Caco-2 (cell line): ENCODE results near the gene FRMD4A. TPM values are rescaled to one million over a fixed set of nuclear protein-coding genes. Genes with fewer than 3 reads are reported as not detected.

Source experiments
- BruUV-seq: library from RNA; stranded (reverse); fragments of 400-500 nt; replicated peaks from 2 replicates; lab custom pipeline; 2021; lab: Mats Ljungman, UMichigan
- CTCF ChIA-PET: fragments of 300-600 bp; sonication (Branson Sonifier 250); formaldehyde crosslinking; loops from one replicate; lab custom pipeline; 2022; ENCODE audit warnings: antibody characterized with exemption; lab: Charles Lee
- POLR2A ChIA-PET: fragments of 300-600 bp; sonication (Branson Sonifier 250); formaldehyde crosslinking; loops from one replicate; lab custom pipeline; 2022; ENCODE audit warnings: antibody characterized with exemption; lab: Charles Lee
- DNase-seq, 2 experiments: peaks; one replicate each; pipeline versions ENCODE4 v3.0.0 to v3.0.0-alpha.2; 2020 to 2022
- H3K27me3 ChIP-seq: replicated peaks from 2 replicates; pipeline ENCODE4 v1.6.0; 2011; ENCODE audit warnings: low read length; ENCODE audit not compliant: control insufficient read depth, insufficient read depth
- H3K36me3 ChIP-seq: 2 replicates; pipeline ENCODE4 v1.5.1; 2011; ENCODE audit warnings: low read length; ENCODE audit not compliant: control insufficient read depth, insufficient read depth
- H3K4me1 ChIP-seq: fragments of 250-450 bp; sonication (Bioruptor Pico); 2 replicates; pipeline ENCODE4 v1.5.1; 2020; ENCODE audit warnings: mild to moderate bottlenecking
- H3K4me3 ChIP-seq: 2 replicates; pipeline ENCODE4 v1.5.1; 2011; ENCODE audit warnings: low read depth, mild to moderate bottlenecking, control low read depth, low read length
- H3K9me3 ChIP-seq: fragments of 250-450 bp; sonication (Bioruptor Pico); 2 replicates; pipeline ENCODE4 v1.5.1; 2020; ENCODE audit warnings: mild to moderate bottlenecking, moderate library complexity
- H3K27ac Mint-ChIP-seq: one replicate; pipeline ENCODE4 v1.8.0; 2022; ENCODE audit warnings: mixed read lengths; ENCODE audit not compliant: unreplicated experiment
- H3K27me3 Mint-ChIP-seq: one replicate; pipeline ENCODE4 v1.8.0; 2022; ENCODE audit warnings: mixed read lengths; ENCODE audit not compliant: insufficient read depth, unreplicated experiment
- H3K36me3 Mint-ChIP-seq: one replicate; pipeline ENCODE4 v1.8.0; 2022; ENCODE audit warnings: mild to moderate bottlenecking, mixed read lengths; ENCODE audit not compliant: insufficient read depth, unreplicated experiment
- H3K4me1 Mint-ChIP-seq: one replicate; pipeline ENCODE4 v1.8.0; 2022; ENCODE audit warnings: low read depth, mixed read lengths; ENCODE audit not compliant: unreplicated experiment
- H3K4me3 Mint-ChIP-seq: one replicate; pipeline ENCODE4 v1.8.0; 2022; ENCODE audit warnings: mild to moderate bottlenecking, moderate library complexity, mixed read lengths; ENCODE audit not compliant: unreplicated experiment
- H3K9me3 Mint-ChIP-seq: one replicate; pipeline ENCODE4 v1.8.0; 2022; ENCODE audit warnings: mixed read lengths; ENCODE audit not compliant: unreplicated experiment
- intact Hi-C: fragments of 100-400 bp; cut with micrococcal nuclease; formaldehyde crosslinking; loops from one replicate; pipeline ENCODE4 v1.10.0; 2022; ENCODE audit not compliant: unreplicated experiment
- total RNA-seq: library from RNA; stranded (reverse); gene quantifications from 2 replicates; pipeline ENCODE4 v1.2.3, GENCODE V29; 2022
- TF ChIP-seq, protein P1 (sequence below), 2 experiments: fragments of 200-600 bp in 1 of 2; IDR thresholded peaks; 1 replicate in 1 of 2; 2 replicates in 1 of 2; pipeline versions ENCODE4 v1.5.1 to v1.8.0; 2011 to 2022; ENCODE audit warnings: antibody characterized with exemption in 1 of 2, control low read depth in 1 of 2, inconsistent platforms in 1 of 2, low read depth in 1 of 2, low read length in 1 of 2, mild to moderate bottlenecking in 1 of 2, moderate library complexity in 1 of 2; ENCODE audit not compliant: insufficient read depth in 1 of 2, severe bottlenecking in 1 of 2, unreplicated experiment in 1 of 2

FRMD4A gene
- total RNA-seq, 1 experiment from 2014 or later = 52.1 TPM

DNA sequence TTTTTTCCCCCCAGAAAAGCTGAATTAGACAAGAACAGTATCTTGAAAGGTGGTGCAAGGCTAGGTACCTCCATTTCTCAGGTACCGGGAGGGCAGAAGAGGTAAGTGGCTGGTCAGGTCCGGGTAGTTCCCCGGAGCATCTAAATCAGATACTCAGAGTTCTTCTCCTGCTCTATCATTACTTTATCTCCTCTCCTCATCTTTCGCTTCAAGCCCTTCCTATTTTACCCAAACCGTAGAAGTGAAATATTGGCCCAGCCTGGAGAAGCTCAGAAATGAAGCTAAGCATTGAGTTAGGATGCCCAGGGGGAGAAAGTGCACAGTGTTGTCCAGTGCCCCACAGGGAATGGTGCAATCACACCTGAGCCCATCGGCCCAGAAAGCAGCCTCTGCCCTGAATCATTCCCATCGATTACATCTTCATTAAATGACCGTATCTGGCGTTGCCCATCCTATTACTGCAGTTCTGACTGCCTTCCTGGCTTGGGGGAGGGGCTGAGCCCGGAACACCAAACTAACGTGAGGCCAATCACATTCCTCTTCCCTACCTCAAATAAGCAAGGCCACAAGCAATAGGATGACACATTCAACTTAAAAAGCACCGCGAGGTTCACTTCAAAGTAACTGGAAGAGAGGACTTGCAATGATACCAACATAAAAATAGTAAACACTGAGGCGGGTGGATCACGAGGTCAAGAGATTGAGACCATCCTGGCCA, 627.5 kb downstream of the FRMD4A start:
- ChIA-PET POLR2A (no interaction called here), CTCF (no interaction called here)
- H3K36me3 Mint-ChIP-seq = peaks cover 57% of the 10 kb centered on the region
- no peak overlapping the region for H3K4me3 ChIP-seq
- no peaks in the 10 kb centered on the region for H3K27me3 ChIP-seq
- no peak for DNase-seq
- no peaks in the 10 kb centered on the region for H3K27me3 Mint-ChIP-seq
- no TSS peak for BruUV-seq
- TF ChIP-seq, protein P1, sequence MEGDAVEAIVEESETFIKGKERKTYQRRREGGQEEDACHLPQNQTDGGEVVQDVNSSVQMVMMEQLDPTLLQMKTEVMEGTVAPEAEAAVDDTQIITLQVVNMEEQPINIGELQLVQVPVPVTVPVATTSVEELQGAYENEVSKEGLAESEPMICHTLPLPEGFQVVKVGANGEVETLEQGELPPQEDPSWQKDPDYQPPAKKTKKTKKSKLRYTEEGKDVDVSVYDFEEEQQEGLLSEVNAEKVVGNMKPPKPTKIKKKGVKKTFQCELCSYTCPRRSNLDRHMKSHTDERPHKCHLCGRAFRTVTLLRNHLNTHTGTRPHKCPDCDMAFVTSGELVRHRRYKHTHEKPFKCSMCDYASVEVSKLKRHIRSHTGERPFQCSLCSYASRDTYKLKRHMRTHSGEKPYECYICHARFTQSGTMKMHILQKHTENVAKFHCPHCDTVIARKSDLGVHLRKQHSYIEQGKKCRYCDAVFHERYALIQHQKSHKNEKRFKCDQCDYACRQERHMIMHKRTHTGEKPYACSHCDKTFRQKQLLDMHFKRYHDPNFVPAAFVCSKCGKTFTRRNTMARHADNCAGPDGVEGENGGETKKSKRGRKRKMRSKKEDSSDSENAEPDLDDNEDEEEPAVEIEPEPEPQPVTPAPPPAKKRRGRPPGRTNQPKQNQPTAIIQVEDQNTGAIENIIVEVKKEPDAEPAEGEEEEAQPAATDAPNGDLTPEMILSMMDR (IDR thresholded peaks at IDR 0.05; ENCODE audit: insufficient read depth in 1 of 2, low read depth in 1 of 2, low read length in 1 of 2, severe bottlenecking in 1 of 2, unreplicated experiment in 1 of 2) = no peak
- H3K36me3 ChIP-seq = peaks cover 3% of the 10 kb centered on the region; the same call in 1 of the 2 replicates
- no peaks in the 10 kb centered on the region for H3K9me3 Mint-ChIP-seq
- H3K9me3 ChIP-seq = no peaks in the 10 kb centered on the region
- H3K27ac Mint-ChIP-seq = peak overlapping the region; percentile 63
- intact Hi-C loops = no loop called here
- H3K4me1 ChIP-seq = peaks cover 40% of the 10 kb centered on the region
- peak overlapping the region; percentile 17 for H3K4me3 Mint-ChIP-seq
- peaks cover 44% of the 10 kb centered on the region for H3K4me1 Mint-ChIP-seq

DNA sequence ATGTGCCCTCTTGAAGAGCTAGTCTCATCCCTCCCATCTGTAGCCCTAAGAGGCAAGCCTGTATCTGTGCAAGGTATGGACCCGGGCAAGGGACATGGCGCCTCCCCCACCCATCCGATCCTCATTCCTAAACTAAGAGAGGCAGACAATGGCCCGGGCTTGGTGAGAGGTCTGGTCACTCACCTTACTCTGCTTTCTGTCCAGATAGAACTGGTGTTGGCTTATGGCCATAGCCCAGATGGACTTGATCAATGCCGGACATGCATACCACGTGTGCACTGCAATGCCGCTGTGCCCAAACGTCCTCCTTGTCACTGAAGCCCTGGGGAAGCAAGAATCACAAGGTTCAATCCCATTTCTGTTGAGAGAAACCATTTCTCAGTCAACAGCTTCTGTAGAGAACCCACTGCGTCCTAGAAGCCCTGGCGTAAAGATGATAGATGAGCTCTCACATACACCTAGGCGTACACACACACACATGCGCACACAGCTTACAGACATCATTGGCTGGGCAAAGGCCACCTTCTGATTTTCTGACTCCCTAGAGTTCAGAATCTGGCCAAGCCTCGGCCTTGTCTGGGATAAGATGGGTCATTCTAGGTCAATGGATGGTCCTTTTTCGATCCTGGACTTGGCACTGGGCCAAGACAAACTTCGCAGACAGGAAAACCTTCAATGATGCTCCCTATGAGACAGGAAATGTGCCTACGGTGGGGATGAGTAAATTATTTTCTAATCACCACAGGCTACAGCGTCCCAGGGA, 629.4 kb downstream of the FRMD4A start:
- Mint-ChIP-seq H3K4me1 (peaks cover 51% of the 10 kb centered on the region), H3K27me3 (no peaks in the 10 kb centered on the region), H3K9me3 (no peaks in the 10 kb centered on the region), H3K4me3 (no peak overlapping the region), H3K27ac (no peak overlapping the region), H3K36me3 (peaks cover 60% of the 10 kb centered on the region)
- no TSS peak for BruUV-seq
- peaks cover 3% of the 10 kb centered on the region; the same call in 1 of the 2 replicates for H3K36me3 ChIP-seq
- intact Hi-C loops = no loop called here
- CTCF ChIA-PET = no interaction called here
- TF ChIP-seq, protein P1 (IDR thresholded peaks at IDR 0.05; ENCODE audit: insufficient read depth in 1 of 2, low read depth in 1 of 2, low read length in 1 of 2, severe bottlenecking in 1 of 2, unreplicated experiment in 1 of 2) = no peak
- POLR2A ChIA-PET = interaction anchor here (1.0 kb wide), 1 partner anchor 16 kb away, joined by 3 read pairs; no protein-coding TSS in a partner anchor
- H3K4me3 ChIP-seq = no peak overlapping the region
- no peaks in the 10 kb centered on the region for H3K9me3 ChIP-seq
- no peak for DNase-seq
- no peaks in the 10 kb centered on the region for H3K27me3 ChIP-seq
- H3K4me1 ChIP-seq = peaks cover 37% of the 10 kb centered on the region

DNA sequence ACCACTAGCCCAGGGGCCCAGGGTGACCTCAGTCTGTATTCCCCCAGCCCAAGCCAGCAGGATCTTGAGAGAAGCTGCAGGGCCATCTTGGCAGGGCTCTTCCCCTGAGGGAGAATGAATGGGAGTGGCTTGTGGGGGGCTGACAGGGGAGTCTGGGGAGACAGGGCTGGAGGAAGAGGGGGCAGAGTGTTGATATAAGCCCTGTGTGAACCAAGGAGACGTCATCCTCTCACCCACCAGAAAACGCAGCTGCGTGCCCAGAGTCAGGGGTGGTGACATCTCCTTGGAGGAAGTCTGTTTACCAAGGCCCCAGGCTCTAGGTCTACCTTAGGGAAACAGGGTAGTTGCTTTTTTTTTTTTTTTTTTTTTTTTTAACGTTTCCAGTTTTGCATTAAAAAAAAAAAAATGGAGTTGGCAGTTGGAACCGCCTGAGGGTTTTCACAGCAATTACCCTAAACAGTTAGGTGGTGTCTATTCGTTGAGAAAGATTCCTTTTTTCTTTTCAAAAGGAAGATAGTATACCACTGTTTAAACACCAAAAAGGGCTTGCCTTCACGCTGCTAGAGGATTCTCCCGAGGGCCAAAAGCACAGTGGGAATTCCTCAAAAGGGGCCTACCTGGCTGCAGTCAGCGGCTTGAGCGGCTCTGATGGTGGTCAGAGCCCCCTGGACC, 630.1 kb downstream of the FRMD4A start:
- no peaks in the 10 kb centered on the region for H3K27me3 ChIP-seq
- CTCF ChIA-PET = no interaction called here
- peaks cover 3% of the 10 kb centered on the region; the same call in 1 of the 2 replicates for H3K36me3 ChIP-seq
- Mint-ChIP-seq H3K9me3 (no peaks in the 10 kb centered on the region), H3K36me3 (peaks cover 68% of the 10 kb centered on the region), H3K27me3 (no peaks in the 10 kb centered on the region), H3K27ac (peak overlapping the region; percentile 61), H3K4me3 (no peak overlapping the region), H3K4me1 (peaks cover 44% of the 10 kb centered on the region)
- H3K4me1 ChIP-seq = peaks cover 37% of the 10 kb centered on the region
- H3K4me3 ChIP-seq = no peak overlapping the region
- TF ChIP-seq, protein P1 (IDR thresholded peaks at IDR 0.05; ENCODE audit: insufficient read depth in 1 of 2, low read depth in 1 of 2, low read length in 1 of 2, severe bottlenecking in 1 of 2, unreplicated experiment in 1 of 2) = no peak
- POLR2A ChIA-PET = interaction anchor here (1.0 kb wide), 1 partner anchor 17 kb away, joined by 3 read pairs; no protein-coding TSS in a partner anchor
- no peak for DNase-seq
- H3K9me3 ChIP-seq = no peaks in the 10 kb centered on the region
- intact Hi-C loops = no loop called here
- no TSS peak for BruUV-seq
